B cell (primary cell): ENCODE results near the gene LHCGR. TPM values are rescaled to one million over a fixed set of nuclear protein-coding genes. Genes with fewer than 3 reads are reported as not detected.

ENCODE experiments used
- ATAC-seq: fragments of 200-7000 bp; cut with Tn5 transposase; one replicate; pipeline ENCODE4 v1.10.0; 2021; ENCODE audit warnings: low read depth, mild to moderate bottlenecking, moderate number of reproducible peaks, moderate library complexity
- CTCF ChIA-PET: fragments of 350-600 bp; sonication (Branson Sonifier 250); formaldehyde crosslinking; loops from one replicate; lab custom pipeline; 2021; ENCODE audit warnings: antibody characterized with exemption, inconsistent platforms; lab: Charles Lee
- POLR2A ChIA-PET: fragments of 350-600 bp; sonication (Branson Sonifier 250); formaldehyde crosslinking; loops from one replicate; lab custom pipeline; 2021; ENCODE audit warnings: antibody characterized with exemption; lab: Charles Lee
- DNase-seq: peaks from one replicate; pipeline ENCODE4 v3.0.0; 2013
- H2AFZ ChIP-seq: 2 replicates; pipeline ENCODE4 v1.6.1; 2012; ENCODE audit warnings: mild to moderate bottlenecking, low read depth, low read length; ENCODE audit not compliant: insufficient read depth, poor library complexity, severe bottlenecking
- H3K27ac ChIP-seq, 2 donors: 1 replicate in 1 of 2; 2 replicates in 1 of 2; pipeline ENCODE4 v1.5.1; 2012 to 2013; ENCODE audit warnings: low read length in 2 of 2, mild to moderate bottlenecking in 2 of 2, moderate library complexity in 1 of 2
- H3K27me3 ChIP-seq, 4 experiments: fragments of 200-600 bp in 1 of 4; sonication (generic) in 1 of 4; replicated peaks in 1 of 4; 1 replicate in 2 of 4; 2 replicates in 2 of 4; pipeline versions ENCODE4 v1.6.1 to v1.7.0; 2013 to 2016; ENCODE audit warnings: low read length in 3 of 4, mild to moderate bottlenecking in 2 of 4, mixed read lengths in 1 of 4, moderate library complexity in 1 of 4; ENCODE audit not compliant: insufficient read depth in 4 of 4, control insufficient read depth in 3 of 4; ENCODE audit errors: control extremely low read depth in 1 of 4
- H3K36me3 ChIP-seq, 2 experiments: replicated peaks in 1 of 2; 1 replicate in 1 of 2; 2 replicates in 1 of 2; pipeline versions ENCODE4 v1.6.1 to v1.7.1; 2013; ENCODE audit warnings: low read length in 1 of 2; ENCODE audit not compliant: insufficient read depth in 2 of 2, control insufficient read depth in 1 of 2; ENCODE audit errors: control extremely low read depth in 1 of 2, extremely low read depth in 1 of 2
- H3K4me1 ChIP-seq, 2 donors: fragments of 200-600 bp in 1 of 2; sonication (generic) in 1 of 2; 1 replicate in 1 of 2; 2 replicates in 1 of 2; pipeline versions ENCODE4 v1.5.1 to v1.6.1; 2013 to 2017; ENCODE audit warnings: low read length in 2 of 2; ENCODE audit not compliant: control insufficient read depth in 2 of 2, insufficient read depth in 2 of 2
- H3K4me2 ChIP-seq: replicated peaks from 2 replicates; pipeline ENCODE3; 2012; ENCODE audit warnings: mild to moderate bottlenecking, low read depth, low read length; ENCODE audit not compliant: poor library complexity, severe bottlenecking
- H3K4me3 ChIP-seq, 5 experiments: fragments of 200-600 bp in 1 of 5; sonication (generic) in 1 of 5; 1 replicate in 3 of 5; 2 replicates in 2 of 5; pipeline versions ENCODE4 v1.5.1 to v1.7.0; 2011 to 2016; ENCODE audit warnings: low read length in 4 of 5, mild to moderate bottlenecking in 4 of 5, low read depth in 2 of 5, control low read depth in 1 of 5, moderate library complexity in 1 of 5; ENCODE audit not compliant: insufficient read depth in 1 of 5; ENCODE audit errors: control extremely low read depth in 1 of 5, extremely low read depth in 1 of 5
- H3K79me2 ChIP-seq: fragments of 200-600 bp; sonication (generic); one replicate; pipeline ENCODE4 v1.6.0; 2016; ENCODE audit warnings: low read length; ENCODE audit not compliant: control insufficient read depth, insufficient read depth
- H3K9ac ChIP-seq: fragments of 200-600 bp; sonication (generic); 2 replicates; pipeline ENCODE4 v1.6.1; 2017; ENCODE audit warnings: mild to moderate bottlenecking, low read length, moderate library complexity
- H3K9me3 ChIP-seq, 3 donors: one replicate each; pipeline versions ENCODE4 v1.6.1 to v1.7.1; 2013; ENCODE audit warnings: low read length in 2 of 3; ENCODE audit not compliant: control insufficient read depth in 2 of 3, insufficient read depth in 1 of 3; ENCODE audit errors: control extremely low read depth in 1 of 3
- H4K20me1 ChIP-seq: 2 replicates; pipeline ENCODE4 v1.6.0; 2012; ENCODE audit warnings: mild to moderate bottlenecking, low read length; ENCODE audit not compliant: insufficient read depth, control insufficient read depth, poor library complexity, severe bottlenecking
- H3K27ac Mint-ChIP-seq: one replicate; pipeline ENCODE4 v1.8.0; 2021; ENCODE audit warnings: mixed read lengths
- H3K27me3 Mint-ChIP-seq: one replicate; pipeline ENCODE4 v1.8.0; 2021; ENCODE audit warnings: mixed read lengths
- H3K4me1 Mint-ChIP-seq: one replicate; pipeline ENCODE4 v1.8.0; 2021; ENCODE audit warnings: mixed read lengths
- H3K4me3 Mint-ChIP-seq: one replicate; pipeline ENCODE4 v1.8.0; 2021; ENCODE audit warnings: mixed read lengths
- H3K9me3 Mint-ChIP-seq: one replicate; pipeline ENCODE4 v1.8.0; 2022; ENCODE audit warnings: mixed read lengths; ENCODE audit not compliant: insufficient read depth
- EZH2 ChIP-seq: IDR thresholded peaks from 2 replicates; pipeline ENCODE4 v1.6.1; 2012; ENCODE audit warnings: borderline replicate concordance, low read depth, mild to moderate bottlenecking, moderate library complexity, low read length; ENCODE audit not compliant: insufficient read depth, poor library complexity, severe bottlenecking
- WGBS: methylation state at CpG from one replicate; pipeline ENCODE4 v1.1.5; 2013; ENCODE audit warnings: missing lambda C conversion rate; ENCODE audit not compliant: insufficient coverage; 5-methylcytosine and 5-hydroxymethylcytosine counted together
- intact Hi-C: fragments of 100-400 bp; cut with micrococcal nuclease; formaldehyde crosslinking; loops from one replicate; pipeline ENCODE4 v1.10.0; 2022
- polyA minus RNA-seq: library from RNA; depleted of rRNA, polyadenylated mRNA; stranded (reverse); fragments of >200 nt; gene quantifications from 2 replicates; pipeline ENCODE4 v1.2.3, GENCODE V29; 2012
- polyA plus RNA-seq: library from polyadenylated mRNA; depleted of rRNA; stranded (reverse); fragments of >200 nt; gene quantifications from 2 replicates; pipeline ENCODE4 v1.2.3, GENCODE V29; 2012
- total RNA-seq, 2 donors: library from RNA; stranded (reverse); fragments of 120-200 nt in 1 of 2; gene quantifications; 1 replicate in 1 of 2; 2 replicates in 1 of 2; pipeline versions ENCODE4 v1.2.3 to v1.2.4, GENCODE V29; 2013 to 2022
- TF ChIP-seq, protein P1 (sequence below): fragments of 200-600 bp; IDR thresholded peaks from one replicate; pipeline ENCODE4 v1.8.0; 2022; ENCODE audit warnings: antibody characterized with exemption, mild to moderate bottlenecking

The LHCGR gene
- total RNA-seq, result not detected in 2 replicates
- total RNA-seq (2013), result not detected
- not detected in 2 replicates for polyA plus RNA-seq
- polyA minus RNA-seq, result not detected in 2 replicates

DNA sequence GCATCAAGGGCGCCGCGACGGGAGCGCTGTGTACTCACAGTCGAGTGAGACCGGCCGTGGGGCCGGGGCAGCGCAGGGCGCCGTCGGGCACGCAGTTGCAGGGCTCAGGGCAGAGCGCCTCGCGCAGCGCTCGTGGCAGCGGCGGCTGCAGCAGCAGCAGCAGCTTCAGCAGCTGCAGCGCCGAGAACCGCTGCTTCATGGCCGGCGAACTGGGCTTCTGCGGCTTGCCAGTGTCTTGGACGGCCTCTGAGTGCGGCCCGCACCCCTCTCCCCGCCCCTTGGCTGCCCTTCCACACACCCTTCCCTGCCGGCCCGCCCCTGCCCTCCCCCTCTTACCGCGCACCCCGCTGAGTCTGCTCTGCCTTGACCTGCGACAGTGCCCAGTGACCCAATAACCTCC is at the start of gene LHCGR:
LHCGR (minus strand) TSS at position 252 of the 400 bp plus-strand sequence; CDS start at position 199, 53 bp downstream.
- Mint-ChIP-seq H3K4me3 (no peak within 1 kb of the TSS), H3K9me3 (no peaks in the 10 kb centered on the region), H3K4me1 (peaks cover 2% of the 10 kb centered on the region), H3K27ac (no peak within 1 kb of the TSS), H3K27me3 (peaks cover 28% of the 10 kb centered on the region)
- H3K36me3 ChIP-seq, result no peaks in the 10 kb centered on the region
- peaks cover 0 to 13% (median 6%) of the 10 kb centered on the region in 4 experiments for H3K27me3 ChIP-seq
- no peak within 1 kb of the TSS for H3K4me2 ChIP-seq
- POLR2A ChIA-PET, result no interaction called here
- H3K79me2 ChIP-seq, result no peaks in the 10 kb centered on the region
- H3K4me1 ChIP-seq, result no peaks in the 10 kb centered on the region
- WGBS, result 10% methylated on average over 36 of the region's 37 CpGs
- no peak within 1 kb of the TSS for H3K9ac ChIP-seq
- H3K4me3 ChIP-seq, result no peak within 1 kb of the TSS
- intact Hi-C loops, result no loop called here
- CTCF ChIA-PET, result no interaction called here
- peaks cover 0 to 7% (median 1%) of the 10 kb centered on the region in 3 donors for H3K9me3 ChIP-seq
- TF ChIP-seq, protein P1, sequence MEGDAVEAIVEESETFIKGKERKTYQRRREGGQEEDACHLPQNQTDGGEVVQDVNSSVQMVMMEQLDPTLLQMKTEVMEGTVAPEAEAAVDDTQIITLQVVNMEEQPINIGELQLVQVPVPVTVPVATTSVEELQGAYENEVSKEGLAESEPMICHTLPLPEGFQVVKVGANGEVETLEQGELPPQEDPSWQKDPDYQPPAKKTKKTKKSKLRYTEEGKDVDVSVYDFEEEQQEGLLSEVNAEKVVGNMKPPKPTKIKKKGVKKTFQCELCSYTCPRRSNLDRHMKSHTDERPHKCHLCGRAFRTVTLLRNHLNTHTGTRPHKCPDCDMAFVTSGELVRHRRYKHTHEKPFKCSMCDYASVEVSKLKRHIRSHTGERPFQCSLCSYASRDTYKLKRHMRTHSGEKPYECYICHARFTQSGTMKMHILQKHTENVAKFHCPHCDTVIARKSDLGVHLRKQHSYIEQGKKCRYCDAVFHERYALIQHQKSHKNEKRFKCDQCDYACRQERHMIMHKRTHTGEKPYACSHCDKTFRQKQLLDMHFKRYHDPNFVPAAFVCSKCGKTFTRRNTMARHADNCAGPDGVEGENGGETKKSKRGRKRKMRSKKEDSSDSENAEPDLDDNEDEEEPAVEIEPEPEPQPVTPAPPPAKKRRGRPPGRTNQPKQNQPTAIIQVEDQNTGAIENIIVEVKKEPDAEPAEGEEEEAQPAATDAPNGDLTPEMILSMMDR, result no peak
- no peak for TF ChIP-seq EZH2
- no peaks in the 10 kb centered on the region for H4K20me1 ChIP-seq
- no peak within 1 kb of the TSS for H3K27ac ChIP-seq
- ATAC-seq (no peak), DNase-seq (no peak)
- H2AFZ ChIP-seq, result no peak within 1 kb of the TSS

DNA sequence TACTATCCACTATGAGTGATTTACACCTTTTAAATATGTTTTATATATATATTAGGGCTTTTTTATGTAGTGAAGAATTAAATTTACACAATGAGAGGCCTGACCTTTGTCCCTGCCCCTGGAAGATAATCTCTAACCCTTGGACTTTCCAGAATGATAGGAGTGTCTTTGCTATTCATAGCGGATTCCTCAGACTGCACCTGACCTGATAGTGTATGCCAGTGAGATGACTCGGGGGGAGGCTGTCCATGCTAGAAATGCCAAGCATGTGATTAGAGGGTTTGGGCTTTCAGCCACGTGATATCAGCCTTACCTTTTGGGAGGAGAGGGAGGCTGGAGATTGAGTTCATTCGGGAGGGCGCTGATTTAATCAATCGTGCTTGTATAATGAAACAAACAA is 44.1 kb upstream of the LHCGR start:
- no peaks in the 10 kb centered on the region for H3K9me3 ChIP-seq
- H2AFZ ChIP-seq, result no peak overlapping the region
- ChIA-PET POLR2A (no interaction called here), CTCF (no interaction called here)
- H3K27ac Mint-ChIP-seq, result no peak overlapping the region
- DNase-seq, result no peak
- intact Hi-C loops, result no loop called here
- no peaks in the 10 kb centered on the region for H3K27me3 ChIP-seq
- H3K9ac ChIP-seq, result no peak overlapping the region
- no peaks in the 10 kb centered on the region for H3K9me3 Mint-ChIP-seq
- no peaks in the 10 kb centered on the region for H3K36me3 ChIP-seq
- no peaks in the 10 kb centered on the region for H3K4me1 ChIP-seq
- H3K4me2 ChIP-seq, result no peak overlapping the region
- no peak for TF ChIP-seq EZH2
- TF ChIP-seq, protein P1, result no peak
- no peak overlapping the region for H3K27ac ChIP-seq
- H3K4me1 Mint-ChIP-seq, result no peaks in the 10 kb centered on the region
- H3K4me3 Mint-ChIP-seq, result no peak overlapping the region
- H3K27me3 Mint-ChIP-seq, result no peaks in the 10 kb centered on the region
- H4K20me1 ChIP-seq, result no peaks in the 10 kb centered on the region
- WGBS, result 86% methylated on average over 2 of the region's 6 CpGs
- H3K4me3 ChIP-seq, result no peak overlapping the region
- no peaks in the 10 kb centered on the region for H3K79me2 ChIP-seq
- ATAC-seq, result no peak
